ENCODE results near the gene DGKI. TPM values are rescaled to one million over a fixed set of nuclear protein-coding genes. Genes with fewer than 3 reads are reported as not detected.

Gene DGKI
- total RNA-seq, 1 experiment from 2014 or later, result 0.15 TPM

- DNase-seq (ENCODE audit: low read depth, low spot score) (no peak), ATAC-seq (no peak)
- H3K36me3 ChIP-seq (ENCODE audit: control insufficient read depth in 1 of 2, insufficient read depth in 2 of 2, low read length in 2 of 2), result no peaks in the 10 kb centered on the region
- BruUV-seq (replicated peaks), result no TSS peak
- POLR2A ChIA-PET, result no interaction called here
- CTCF ChIA-PET, result no interaction called here
- RAD21 ChIA-PET (ENCODE audit: low non-redundant PET in 1 of 2, low total read pairs in 2 of 2, uncharacterized antibody in 2 of 2, unreplicated experiment in 2 of 2), result no interaction called here
- H3K27me3 ChIP-seq (ENCODE audit: insufficient read depth, low read length), result no peaks in the 10 kb centered on the region
- H3K79me2 ChIP-seq (ENCODE audit: insufficient read depth, low read length), result no peaks in the 10 kb centered on the region
- H3K4me3 ChIP-seq (replicated peaks in 1 of 2; ENCODE audit: low read depth in 1 of 2, low read length in 2 of 2), result no peak overlapping the region
- no peaks in the 10 kb centered on the region for H3K4me1 ChIP-seq (ENCODE audit: control insufficient read depth in 1 of 2, insufficient read depth in 2 of 2, low read length in 2 of 2)
- TF ChIP-seq, protein P1, sequence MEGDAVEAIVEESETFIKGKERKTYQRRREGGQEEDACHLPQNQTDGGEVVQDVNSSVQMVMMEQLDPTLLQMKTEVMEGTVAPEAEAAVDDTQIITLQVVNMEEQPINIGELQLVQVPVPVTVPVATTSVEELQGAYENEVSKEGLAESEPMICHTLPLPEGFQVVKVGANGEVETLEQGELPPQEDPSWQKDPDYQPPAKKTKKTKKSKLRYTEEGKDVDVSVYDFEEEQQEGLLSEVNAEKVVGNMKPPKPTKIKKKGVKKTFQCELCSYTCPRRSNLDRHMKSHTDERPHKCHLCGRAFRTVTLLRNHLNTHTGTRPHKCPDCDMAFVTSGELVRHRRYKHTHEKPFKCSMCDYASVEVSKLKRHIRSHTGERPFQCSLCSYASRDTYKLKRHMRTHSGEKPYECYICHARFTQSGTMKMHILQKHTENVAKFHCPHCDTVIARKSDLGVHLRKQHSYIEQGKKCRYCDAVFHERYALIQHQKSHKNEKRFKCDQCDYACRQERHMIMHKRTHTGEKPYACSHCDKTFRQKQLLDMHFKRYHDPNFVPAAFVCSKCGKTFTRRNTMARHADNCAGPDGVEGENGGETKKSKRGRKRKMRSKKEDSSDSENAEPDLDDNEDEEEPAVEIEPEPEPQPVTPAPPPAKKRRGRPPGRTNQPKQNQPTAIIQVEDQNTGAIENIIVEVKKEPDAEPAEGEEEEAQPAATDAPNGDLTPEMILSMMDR (IDR thresholded peaks at IDR 0.05 in 2 of 3, conservative IDR thresholded peaks at IDR 0.05 in 1 of 3; ENCODE audit: borderline replicate concordance in 1 of 3, insufficient read depth in 1 of 3, low read depth in 2 of 3, low read length in 2 of 3), result no peak
- TF ChIP-seq FOSL1 (IDR thresholded peaks at IDR 0.05; ENCODE audit: low read depth), result no peak
- no peak for TF ChIP-seq SIN3A (IDR thresholded peaks at IDR 0.05; ENCODE audit: low read depth)
- TF ChIP-seq JUND (IDR thresholded peaks at IDR 0.05), result no peak
- TF ChIP-seq SP1 (IDR thresholded peaks at IDR 0.05; ENCODE audit: low read depth), result no peak
- no peak for TF ChIP-seq CEBPB (IDR thresholded peaks at IDR 0.05; ENCODE audit: low read depth)
- TF ChIP-seq SRF (IDR thresholded peaks at IDR 0.05; ENCODE audit: low read depth), result no peak
- TF ChIP-seq POLR2AphosphoS5 (IDR thresholded peaks at IDR 0.05; ENCODE audit: low read depth, low read length), result no peak
- no peak for TF ChIP-seq ELF1 (IDR thresholded peaks at IDR 0.05; ENCODE audit: borderline replicate concordance, low read depth)
- TF ChIP-seq RAD21 (IDR thresholded peaks at IDR 0.05; ENCODE audit: low read depth), result no peak
- TF ChIP-seq POLR2A (IDR thresholded peaks at IDR 0.05; ENCODE audit: borderline replicate concordance, extremely low read depth, insufficient read depth, insufficient read length), result no peak
- no peak for TF ChIP-seq EZH2phosphoT487 (IDR thresholded peaks at IDR 0.05; ENCODE audit: borderline replicate concordance)
- TF ChIP-seq ZNF274 (IDR thresholded peaks at IDR 0.05; ENCODE audit: low read depth, low read length), result no peak
- TF ChIP-seq ZFX (IDR thresholded peaks at IDR 0.05), result no peak
- no peak for TF ChIP-seq ZBTB33 (IDR thresholded peaks at IDR 0.05; ENCODE audit: extremely low read depth, insufficient replicate concordance, low read length)
- no peak for TF ChIP-seq CBX3 (IDR thresholded peaks at IDR 0.05; ENCODE audit: low read depth)
- TF ChIP-seq, protein P2, sequence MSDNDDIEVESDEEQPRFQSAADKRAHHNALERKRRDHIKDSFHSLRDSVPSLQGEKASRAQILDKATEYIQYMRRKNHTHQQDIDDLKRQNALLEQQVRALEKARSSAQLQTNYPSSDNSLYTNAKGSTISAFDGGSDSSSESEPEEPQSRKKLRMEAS (IDR thresholded peaks at IDR 0.05), result no peak
- no peak for TF ChIP-seq EGR1 (IDR thresholded peaks at IDR 0.05; ENCODE audit: low read depth)
- no peak for TF ChIP-seq YY1 (IDR thresholded peaks at IDR 0.05; ENCODE audit: extremely low read depth, insufficient replicate concordance, low read depth, low read length)
- H3K9me3 ChIP-seq (ENCODE audit: control insufficient read depth in 1 of 2, insufficient read depth in 1 of 2, low read depth in 1 of 2, low read length in 2 of 2), result peaks cover 0 to 4% of the 10 kb centered on the region in 2 experiments; a peak in 2 of 4 replicates
- H2AFZ ChIP-seq (ENCODE audit: low read depth, low read length, poor library complexity, severe bottlenecking), result no peak overlapping the region
- no peak overlapping the region for H3K4me2 ChIP-seq (ENCODE audit: low read length)
- H3K9ac ChIP-seq (ENCODE audit: low read length), result no peak overlapping the region
- H3K9me2 ChIP-seq (ENCODE audit: insufficient read depth), result no peaks in the 10 kb centered on the region
- intact Hi-C loops (cut with micrococcal nuclease), result no loop called here
- no peaks in the 10 kb centered on the region for H4K20me1 ChIP-seq (ENCODE audit: insufficient read depth)
- no peak overlapping the region for H3K27ac ChIP-seq (ENCODE audit: low read depth, low read length)
These were observed 515.4 kb downstream of the DGKI start for GRCh38 chr7:137331378-137331777.

Measured in HCT116 (cell line).